ENCODE measurements around the gene PRKAG1.

- TF ChIP-seq POLR2AphosphoS5 (IDR thresholded peaks at IDR 0.05; ENCODE audit: borderline replicate concordance, low read depth, low read length) (no peak), EZH2 (IDR thresholded peaks at IDR 0.05) (no peak)
Measured at GRCh38 chr12:48970702-48971334, 47.8 kb downstream of the PRKAG1 start.
